Cerebellar cortex (tissue), 1 donor: ENCODE measurements around the gene TIRAP.
"Not testable (repeated sequence)": the region's sequence is repeated elsewhere in the genome, so short reads cannot be mapped to it uniquely, and the experiment has no call there.

Experiments
- DNase-seq: peaks from one replicate; pipeline ENCODE4 v3.0.0-alpha.2; 2015; ENCODE audit warnings: low spot score

Gene TIRAP

DNA sequence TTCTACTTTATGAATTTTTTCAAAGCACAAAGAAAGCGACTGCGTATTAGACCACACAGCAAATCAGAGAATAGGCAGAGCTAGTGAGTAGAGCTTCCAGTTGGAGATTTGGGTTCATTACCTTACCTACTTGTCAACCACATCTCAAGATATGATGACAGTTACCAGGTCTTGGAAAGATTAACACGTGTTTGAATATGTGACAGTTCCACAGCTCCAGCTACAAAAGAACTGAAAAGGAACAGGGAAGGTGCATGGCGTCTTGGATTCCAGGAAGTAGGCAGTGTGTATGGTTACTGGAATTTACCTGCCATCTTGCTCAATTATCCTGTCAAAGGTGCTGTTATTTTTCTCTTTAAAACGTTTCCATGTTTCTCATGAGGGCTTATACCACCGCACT is 5.3 kb downstream of the TIRAP start:
- DNase-seq: no peak

DNA sequence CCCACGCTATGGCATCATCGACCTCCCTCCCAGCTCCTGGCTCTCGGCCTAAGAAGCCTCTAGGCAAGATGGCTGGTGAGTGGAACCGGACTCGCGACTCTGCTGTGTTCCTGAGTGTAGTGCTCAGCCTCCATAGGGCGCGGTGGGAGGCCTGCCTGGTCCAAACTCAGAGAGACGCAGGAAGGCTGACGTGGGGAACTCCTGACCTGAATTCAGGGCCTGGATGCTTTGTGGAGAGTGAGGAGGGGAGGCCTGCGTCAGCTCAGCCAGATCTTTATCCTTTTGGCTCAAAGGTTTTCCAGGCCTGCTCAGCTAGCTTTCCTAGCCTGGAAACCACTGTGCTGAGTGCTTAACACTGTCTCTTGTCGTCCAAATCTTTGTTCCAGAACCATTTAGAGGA is 8.0 kb downstream of the TIRAP start:
- no peak for DNase-seq

DNA sequence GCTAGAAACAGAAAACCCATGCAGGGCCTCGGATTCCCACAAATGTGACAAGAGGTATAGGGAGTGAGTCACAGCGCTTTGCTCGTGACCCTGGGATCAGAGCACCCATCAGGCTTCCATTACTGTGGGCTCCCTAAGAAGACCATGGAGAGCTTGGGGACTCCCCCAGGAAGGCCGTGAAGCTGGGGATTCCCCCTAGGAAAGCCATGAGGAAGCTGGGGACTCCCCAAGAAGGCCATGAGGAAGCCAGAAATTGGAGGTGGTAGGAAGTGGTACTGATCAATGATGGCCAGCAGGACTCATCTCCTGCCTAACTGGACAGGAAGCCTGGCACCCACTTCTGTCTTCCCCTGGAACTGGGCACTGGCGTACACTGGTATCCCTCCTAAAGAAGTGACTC is 10.8 kb downstream of the TIRAP start:
- DNase-seq: no peak

DNA sequence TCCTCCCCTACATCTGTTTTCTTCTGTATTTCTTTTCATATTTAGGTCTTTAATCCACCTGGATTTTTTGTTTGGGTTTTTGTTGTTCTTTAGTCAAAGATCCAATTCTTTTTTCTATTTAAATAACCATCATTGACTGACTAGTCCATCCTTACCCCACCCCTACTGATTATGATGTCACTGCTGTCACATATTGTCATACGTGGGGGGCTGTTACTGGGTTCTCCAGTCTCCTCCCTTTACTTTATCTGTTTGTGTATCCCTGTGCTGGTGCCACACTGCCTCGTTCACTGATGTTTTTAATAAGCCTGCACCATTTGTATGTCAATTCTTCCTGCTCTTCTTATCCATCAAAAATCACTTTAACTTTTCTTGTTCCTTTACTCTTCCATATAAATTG is 14.1 kb downstream of the TIRAP start:
- no peak for DNase-seq

DNA sequence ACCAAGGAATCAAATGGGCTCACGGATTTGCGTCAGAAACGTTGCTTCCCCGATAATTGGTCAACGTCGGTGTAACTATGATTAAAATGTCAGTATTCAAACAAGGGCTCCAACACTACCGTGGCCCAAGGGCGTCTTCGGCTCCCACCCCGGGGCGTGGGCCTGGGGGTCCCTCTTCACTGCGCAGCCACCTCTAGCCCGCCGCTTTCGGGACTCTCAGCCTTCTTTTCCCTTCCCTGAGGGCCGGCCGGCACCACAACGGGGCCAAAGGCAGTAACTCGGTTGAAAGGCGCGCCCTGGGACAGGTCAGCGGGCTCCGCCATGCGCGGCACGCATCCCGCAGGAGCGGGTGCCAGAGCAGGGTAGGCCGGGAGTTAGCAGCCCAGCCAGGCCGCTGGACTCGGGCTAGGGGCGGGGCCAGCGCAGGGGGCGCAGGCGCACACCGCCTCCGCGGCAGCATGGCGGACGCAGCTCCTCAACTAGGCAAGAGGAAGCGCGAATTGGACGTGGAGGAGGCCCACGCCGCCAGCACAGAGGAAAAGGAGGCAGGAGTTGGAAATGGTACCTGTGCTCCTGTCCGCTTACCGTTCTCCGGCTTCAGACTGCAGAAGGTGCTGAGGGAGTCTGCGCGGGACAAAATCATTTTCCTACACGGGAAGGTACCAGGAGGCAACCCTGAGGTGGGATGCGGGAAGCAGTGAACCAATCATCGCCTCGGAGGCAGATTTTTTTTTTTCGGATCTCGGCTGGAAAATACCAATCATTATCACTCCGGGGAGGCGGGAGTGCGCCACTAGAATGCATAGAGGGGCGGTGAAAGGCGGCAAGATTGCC is 20.9 kb downstream of the TIRAP start, which contains the start of gene DCPS:
Gene DCPS (plus strand): TSS at position 438 of the 834 bp plus-strand sequence. CDS start 21 bp downstream, at position 459.
- DNase-seq: peak; percentile 92

DNA sequence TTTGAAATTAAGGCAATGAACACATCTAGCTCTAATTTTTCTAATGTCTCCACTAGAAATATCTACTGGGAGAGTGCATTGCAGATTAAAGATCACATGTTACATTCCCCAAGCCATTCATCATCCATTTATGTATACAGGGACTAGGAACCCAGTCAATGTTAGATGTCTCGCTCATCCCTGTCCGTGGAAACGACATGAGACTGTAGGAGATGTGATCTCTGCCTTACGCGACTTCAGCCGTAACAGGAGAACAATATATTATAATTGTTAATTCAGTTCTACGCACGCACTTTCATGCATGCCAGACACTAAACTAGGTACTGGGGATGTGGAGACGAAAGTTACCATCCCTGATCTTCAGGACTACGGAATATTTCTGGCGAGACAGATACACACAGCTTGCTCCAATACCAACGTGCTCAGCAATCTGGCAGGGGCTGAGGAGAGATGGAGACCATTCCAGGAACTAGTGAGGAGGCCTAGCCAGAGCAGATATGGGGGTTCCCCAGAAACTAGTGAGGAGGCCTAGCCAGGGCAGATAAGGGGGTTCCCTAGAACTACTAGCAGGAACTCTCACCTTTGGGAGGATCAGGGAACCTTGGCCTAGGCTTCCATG is 21.7 kb downstream of the TIRAP start:
- no peak for DNase-seq

DNA sequence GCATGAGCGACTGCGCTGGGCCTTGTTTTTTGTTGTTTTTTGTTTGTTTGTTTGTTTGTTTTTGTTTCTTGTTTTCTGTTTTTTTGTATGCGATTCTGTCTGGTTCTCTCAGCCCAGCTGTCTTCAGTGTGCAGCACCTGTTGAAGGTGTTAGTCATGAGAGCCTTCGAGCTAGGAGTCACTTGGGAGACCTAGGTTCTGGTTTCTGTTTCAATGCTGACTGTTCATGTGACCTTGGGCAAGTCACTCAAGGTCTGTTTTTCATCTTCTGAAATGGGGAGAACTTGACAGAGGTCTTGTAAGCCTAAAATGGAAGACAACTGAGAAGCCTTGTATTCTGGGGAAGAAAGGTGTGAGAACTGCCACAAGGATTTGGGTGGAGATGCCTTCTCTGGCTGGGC is 22.8 kb downstream of the TIRAP start:
- DNase-seq: no peak

DNA sequence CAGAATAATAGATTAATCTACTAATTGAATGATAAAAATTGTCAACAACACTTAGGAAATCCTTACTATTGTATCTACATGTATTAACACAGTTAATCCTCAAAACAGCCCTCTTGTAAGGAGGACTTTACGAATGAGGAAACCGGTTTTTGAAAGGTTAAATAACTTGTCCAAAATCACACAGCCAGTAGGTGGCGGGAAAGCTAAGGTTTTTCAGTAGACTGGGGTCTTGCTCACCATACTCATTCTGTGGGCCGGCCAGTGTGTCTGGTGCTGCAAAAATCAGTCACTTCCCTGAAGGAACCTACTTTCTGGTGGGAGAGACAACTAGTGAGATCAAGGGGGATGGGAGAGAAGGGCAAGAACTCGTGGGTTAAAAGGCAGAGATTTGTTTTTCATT is 24.8 kb downstream of the TIRAP start:
- peak; percentile 59 for DNase-seq

DNA sequence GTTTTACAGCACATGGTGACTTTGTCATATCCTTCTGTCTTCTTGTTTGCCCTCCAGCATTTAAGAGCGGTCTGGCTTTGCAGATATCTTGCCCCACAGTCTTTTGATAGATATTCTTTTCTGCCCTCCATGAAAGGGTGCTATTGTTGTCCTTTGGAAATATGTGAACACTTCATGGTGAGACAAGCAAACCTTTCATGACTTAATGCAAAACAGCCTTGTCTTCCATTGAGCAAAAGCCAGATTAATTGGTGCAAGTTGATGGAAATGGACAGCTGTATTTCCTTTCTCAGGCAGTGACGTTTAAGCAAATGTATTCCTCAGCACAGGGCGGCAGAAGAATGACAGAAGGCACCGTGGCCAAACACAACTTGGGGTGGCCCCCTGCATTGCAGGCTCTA is 25.4 kb downstream of the TIRAP start:
- no peak for DNase-seq

DNA sequence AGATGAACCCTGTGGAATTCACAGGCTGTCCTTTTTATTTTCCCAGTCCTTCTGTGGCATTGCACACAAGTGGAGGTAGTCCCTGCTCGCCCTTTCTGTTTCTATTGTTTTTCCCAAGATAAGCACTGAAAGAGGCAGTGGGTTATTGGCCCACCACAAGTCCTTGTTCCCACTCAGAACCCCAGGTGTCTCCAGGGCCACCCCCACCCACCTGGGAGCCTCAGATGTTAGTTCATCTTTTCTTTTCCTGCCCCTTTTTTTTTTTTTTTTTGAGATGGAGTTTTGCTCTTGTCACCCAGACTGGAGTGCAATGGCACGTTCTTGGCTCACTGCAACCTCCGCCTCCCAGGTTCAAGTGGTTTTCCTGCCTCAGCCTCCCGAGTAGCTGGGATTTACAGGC is 25.9 kb downstream of the TIRAP start:
- not testable (repeated sequence) for DNase-seq

DNA sequence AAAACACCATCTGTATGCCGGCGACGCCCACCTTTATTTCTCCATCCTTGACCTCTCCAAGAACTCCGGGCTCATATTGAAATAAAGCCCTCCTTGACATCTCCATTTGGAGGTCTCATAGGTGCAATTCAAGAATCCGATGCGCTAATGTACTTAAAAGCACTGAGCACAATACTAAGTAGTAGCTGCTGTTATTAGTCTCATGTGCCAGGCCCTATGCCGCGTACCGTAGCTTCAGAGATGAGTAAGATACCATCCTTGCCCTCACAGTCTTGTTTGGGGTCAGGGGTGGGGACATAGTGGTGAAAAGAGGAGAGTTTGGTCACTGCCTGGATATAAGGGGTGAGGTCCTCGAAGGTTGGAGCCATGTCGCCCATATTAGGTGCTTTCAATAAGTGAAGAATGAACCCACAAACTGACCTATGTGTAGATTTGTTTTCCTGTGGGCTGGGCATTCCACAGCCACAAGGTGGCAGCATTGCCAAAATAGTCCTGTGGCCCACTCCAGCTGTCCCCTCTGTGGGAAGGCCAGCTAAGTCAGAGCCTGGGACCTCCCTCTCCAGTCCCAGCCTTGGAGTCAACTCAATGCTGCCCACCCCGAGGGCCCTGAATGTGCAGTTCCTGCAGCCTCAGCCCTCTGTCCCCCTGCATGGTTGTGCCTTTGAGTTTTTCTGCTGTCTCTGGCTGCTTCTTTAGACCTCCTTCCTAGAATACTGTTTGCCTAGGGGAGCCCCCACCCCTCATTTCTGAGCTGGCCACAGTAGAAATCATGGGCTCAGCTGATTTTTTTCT is 27.5 kb downstream of the TIRAP start:
- DNase-seq: peak; percentile 84

DNA sequence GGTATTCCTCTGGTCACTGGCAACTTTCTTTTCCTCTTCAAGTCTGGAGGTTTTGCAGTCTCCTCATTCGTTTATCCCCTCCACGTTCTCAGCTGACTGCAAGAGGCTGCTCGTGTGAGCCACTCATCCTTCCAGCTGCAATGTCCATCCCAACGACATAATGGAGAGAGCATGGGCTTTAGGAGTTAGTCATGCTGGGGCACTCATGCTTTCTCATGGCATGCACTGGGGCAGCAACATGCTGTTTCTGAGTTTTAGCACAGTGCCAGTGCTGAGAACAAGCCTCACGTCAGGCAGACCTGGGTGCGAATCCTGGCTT is 28.1 kb downstream of the TIRAP start:
- no peak for DNase-seq

DNA sequence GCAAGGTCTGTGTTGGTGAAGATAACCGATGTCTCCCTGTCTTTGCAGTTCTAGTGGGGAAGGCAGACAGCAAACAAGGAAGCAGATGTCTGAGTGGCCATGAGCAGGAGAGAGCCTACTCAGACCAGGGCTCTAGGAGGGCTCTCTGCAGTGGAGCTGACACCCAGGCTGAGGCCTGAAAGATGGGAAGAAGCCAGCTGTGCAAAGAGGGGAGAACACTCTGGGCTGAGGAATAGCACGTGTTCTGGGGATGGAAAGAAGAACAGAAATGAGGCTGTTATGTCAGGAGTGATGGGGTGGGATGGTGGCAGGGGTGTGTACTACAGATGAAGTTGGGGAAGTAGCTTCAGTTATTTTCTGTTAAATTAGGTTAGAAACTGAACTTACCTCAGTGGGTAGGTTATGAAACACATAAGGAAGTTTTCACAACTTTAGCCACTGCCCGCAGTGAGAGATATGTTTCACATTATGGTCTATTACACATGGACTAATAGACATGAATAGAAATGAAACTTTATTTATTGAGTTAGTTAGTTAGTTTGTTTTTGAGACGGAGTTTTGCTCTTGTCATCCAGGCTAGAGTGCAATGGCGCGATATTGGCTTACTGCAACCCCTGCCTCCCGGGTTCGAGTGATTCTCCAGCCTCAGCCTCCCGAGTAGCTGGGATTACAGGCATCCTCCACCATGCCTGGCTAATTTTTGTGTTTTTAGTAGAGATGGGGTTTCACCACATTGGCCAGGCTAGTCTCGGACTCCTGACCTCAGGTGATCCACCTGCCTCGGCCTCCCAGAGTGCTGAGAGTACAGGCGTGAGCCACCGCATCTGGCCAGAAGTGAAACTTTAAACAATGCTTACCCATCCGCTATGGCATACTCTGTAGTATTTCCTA is 28.8 kb downstream of the TIRAP start:
- DNase-seq: no peak

DNA sequence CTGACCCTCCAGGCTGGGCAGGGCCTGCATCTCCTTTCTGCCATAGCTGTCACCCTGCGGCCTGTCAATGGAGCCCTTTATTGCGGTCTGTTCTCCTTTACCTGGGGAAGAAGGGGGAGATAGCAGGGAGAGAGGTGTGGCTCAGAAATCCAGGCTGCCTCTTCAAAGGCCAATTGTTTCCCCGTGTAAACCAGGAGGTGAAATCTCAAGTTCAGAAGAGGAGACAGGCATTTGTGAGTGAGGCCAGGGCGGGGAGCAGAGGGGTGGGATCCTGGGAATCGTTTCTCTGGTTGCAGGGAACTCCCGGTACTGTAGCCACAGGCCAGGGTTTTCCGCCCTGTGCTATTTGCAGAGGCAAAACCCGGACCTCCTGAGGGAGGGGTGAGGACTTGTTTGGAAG is 30.1 kb downstream of the TIRAP start:
- no peak for DNase-seq

DNA sequence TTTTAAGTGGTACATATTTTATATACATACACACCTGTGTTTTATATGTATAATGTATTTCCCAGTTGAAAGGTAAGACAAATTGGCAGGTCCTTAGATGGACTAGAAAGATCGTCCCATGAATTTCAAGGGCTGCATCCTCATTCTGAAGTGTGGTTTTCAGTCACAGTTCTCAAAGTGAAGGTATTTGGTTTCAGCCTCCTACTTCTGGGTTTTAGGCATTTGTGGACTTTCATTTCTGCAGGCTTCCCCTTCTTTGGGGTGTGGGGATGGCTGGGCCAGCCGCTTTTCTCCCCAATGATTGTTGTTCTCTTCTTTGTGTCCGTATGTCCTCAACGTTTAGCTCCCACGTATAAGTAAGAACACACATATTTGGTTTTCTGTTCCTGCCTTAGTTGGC is 30.9 kb downstream of the TIRAP start:
- DNase-seq: no peak

DNA sequence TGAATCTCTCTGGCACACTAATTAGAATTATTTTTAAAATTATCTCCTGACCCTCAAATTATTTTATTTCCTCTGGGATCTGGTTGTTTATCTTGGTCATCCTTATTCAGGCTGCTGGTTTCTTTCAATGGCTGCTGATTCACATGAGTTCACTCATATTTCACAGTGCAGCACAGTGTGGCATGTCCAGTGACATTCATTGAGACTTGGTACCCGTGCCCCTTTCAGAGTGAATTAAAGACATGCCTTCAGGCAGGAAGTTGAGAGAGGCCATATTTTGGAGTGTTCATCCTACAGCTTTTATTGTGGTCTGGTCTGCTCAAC is 34.5 kb downstream of the TIRAP start:
- DNase-seq: no peak

DNA sequence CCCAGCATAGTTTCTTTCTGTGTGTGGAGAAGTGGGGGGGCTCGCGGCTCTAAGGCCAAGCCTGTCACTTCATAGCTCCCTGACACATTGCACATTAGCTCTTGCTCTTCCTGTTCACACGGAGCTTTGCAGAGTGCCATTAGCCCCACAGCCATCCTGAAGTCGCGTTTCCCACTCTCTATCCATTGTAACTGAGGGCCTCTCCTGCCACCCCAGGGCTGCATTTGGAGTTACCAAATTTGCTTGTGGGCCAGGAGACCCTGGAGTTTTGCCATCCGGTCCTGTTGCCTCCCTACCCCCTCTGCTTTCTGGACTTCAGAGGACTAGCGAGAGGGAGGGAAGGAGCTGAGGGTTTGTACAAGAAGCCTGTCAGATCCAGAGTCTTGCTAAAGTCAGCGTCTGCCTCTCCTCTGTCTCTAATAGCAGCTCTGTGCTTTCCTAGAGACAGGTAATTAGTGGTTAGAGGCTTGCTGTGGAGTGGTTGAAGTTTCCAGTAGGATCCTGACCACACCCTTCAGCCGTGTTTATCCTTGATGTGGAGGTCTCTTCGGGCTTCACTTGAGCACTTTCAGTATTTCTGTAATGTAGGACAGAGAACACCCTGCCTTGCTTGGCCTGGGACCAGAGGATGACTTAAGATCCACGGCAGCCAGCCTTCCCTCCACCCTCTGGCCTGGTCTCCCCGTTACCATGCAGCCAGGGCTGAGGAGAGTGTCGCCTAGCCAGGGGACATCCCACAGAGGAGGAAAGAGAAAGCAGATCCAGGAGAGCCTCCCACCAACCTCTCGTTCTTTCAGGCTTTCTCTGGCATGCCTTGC is 35.1 kb downstream of the TIRAP start:
- DNase-seq: peak; percentile 86

DNA sequence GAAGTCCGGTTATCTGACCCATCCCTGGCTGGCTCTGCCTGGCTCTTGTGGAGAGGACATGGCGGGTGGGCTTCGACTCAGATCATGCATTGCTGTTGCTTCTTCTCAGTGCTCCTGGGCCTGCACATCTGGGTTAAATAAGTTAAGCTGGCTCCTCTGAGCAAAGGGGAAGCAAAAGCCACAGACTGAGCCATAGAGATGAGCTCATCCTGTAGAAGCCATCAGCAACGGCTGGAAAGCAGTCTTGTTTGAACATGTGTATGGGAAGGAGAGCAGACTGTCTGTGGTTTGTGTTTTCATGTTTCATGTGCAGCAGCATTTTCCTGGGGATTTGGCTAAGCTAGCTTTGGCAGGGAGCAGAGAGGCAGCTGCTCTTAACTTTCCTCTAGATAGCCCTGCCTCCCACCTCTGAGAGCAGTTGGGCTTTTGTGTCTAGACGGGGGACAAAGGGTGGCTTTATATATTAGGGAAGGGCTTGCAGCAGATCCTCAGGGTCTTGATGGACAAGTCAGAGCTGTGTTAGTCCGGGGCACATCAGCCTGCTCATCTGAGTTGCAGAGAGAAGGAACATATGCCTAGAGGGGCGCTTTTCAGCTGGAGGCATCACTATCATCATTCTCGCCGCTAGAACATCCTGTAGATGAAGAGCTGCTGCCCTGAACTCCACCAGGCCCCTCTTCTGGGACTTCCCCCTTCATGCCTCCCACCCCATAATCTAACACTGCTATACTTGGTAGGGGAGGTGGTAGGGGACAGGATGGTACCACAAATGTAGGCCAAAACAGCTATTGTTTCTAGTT is 35.9 kb downstream of the TIRAP start:
- no peak for DNase-seq

DNA sequence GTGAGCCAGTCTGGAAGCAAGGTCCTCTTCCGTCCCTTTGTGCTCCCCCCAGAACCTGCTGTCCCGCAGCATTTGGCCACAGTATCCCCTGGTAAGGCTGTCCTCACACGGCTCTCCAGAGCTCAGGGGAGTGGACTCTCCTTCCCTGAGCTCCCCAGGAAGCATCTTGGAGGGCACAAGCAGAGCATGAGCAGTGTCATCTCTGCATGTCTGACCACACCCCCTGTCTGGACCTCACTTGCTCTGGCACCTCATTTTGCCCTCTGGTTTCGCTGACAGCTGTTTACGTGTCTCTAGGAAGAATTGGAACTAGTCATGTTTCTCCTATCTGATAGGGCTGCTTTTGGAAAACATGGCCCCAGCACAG is 36.5 kb downstream of the TIRAP start:
- DNase-seq: no peak

DNA sequence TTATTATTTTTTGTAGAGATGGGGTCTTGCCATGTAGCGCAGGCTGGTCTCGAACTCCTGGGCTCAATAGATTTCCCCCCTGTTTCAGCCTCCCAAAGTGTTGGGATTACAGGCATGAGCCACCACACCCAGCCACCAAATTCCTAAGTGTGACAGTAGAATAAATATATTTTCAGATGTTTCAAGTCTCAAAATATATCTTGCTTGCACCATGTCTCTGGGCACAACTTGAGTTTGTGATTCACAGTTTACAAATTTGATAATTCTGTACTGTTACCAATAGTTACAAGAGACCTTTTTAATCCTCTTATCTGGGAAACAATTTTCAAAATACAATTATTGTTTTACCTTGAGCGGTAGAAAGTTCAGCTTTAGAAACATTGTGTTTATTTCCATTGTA is 40.1 kb downstream of the TIRAP start:
- DNase-seq: no peak
